ENCODE measurements around the gene SWT1. TPM values are rescaled to one million over a fixed set of nuclear protein-coding genes. Genes with fewer than 3 reads are reported as not detected.

Gene SWT1
- total RNA-seq, 1 donor from 2014 or later = 3.5 TPM

- H3K27ac Mint-ChIP-seq (ENCODE audit: unreplicated experiment) = no peak overlapping the region
- no peak overlapping the region for H3K4me3 Mint-ChIP-seq (ENCODE audit: unreplicated experiment)
- H3K9me3 Mint-ChIP-seq (ENCODE audit: low read depth) = peaks cover 21% of the 10 kb centered on the region
- DNase-seq (ENCODE audit: low spot score) = no peak
- no peak for TF ChIP-seq CTCF (IDR thresholded peaks at IDR 0.05)
- H3K4me1 Mint-ChIP-seq (ENCODE audit: low read depth) = no peaks in the 10 kb centered on the region
- H3K27me3 Mint-ChIP-seq (ENCODE audit: low read depth) = no peaks in the 10 kb centered on the region
- H3K36me3 Mint-ChIP-seq (ENCODE audit: low read depth) = peaks cover 12% of the 10 kb centered on the region
These were observed 44.6 kb upstream of the SWT1 start for GRCh38 chr1:185112356-185112755.

- DNase-seq (ENCODE audit: low spot score) = no peak
- no peak for TF ChIP-seq CTCF (IDR thresholded peaks at IDR 0.05)
- H3K27ac Mint-ChIP-seq (ENCODE audit: unreplicated experiment) = no peak overlapping the region
- peaks cover 14% of the 10 kb centered on the region for H3K9me3 Mint-ChIP-seq (ENCODE audit: low read depth)
- H3K27me3 Mint-ChIP-seq (ENCODE audit: low read depth) = no peaks in the 10 kb centered on the region
- H3K4me3 Mint-ChIP-seq (ENCODE audit: unreplicated experiment) = no peak overlapping the region
- no peaks in the 10 kb centered on the region for H3K4me1 Mint-ChIP-seq (ENCODE audit: low read depth)
- H3K36me3 Mint-ChIP-seq (ENCODE audit: low read depth) = peaks cover 27% of the 10 kb centered on the region
These were observed 27.3 kb upstream of the SWT1 start for GRCh38 chr1:185129708-185130107.

GRCh38 chr1:185132534-185132933 lies 24.4 kb upstream of the SWT1 start:
- Mint-ChIP-seq H3K36me3 (ENCODE audit: low read depth) (peaks cover 29% of the 10 kb centered on the region), H3K4me3 (ENCODE audit: unreplicated experiment) (no peak overlapping the region), H3K4me1 (ENCODE audit: low read depth) (no peaks in the 10 kb centered on the region)

GRCh38 chr1:185137896-185138545 lies 18.9 kb upstream of the SWT1 start:
- no peaks in the 10 kb centered on the region for H3K4me1 Mint-ChIP-seq (ENCODE audit: low read depth)
- no peak for DNase-seq (ENCODE audit: low spot score)
- peaks cover 23% of the 10 kb centered on the region for H3K36me3 Mint-ChIP-seq (ENCODE audit: low read depth)
- no peak for TF ChIP-seq CTCF (IDR thresholded peaks at IDR 0.05)
- peaks cover 6% of the 10 kb centered on the region for H3K9me3 Mint-ChIP-seq (ENCODE audit: low read depth)
- no peak overlapping the region for H3K4me3 Mint-ChIP-seq (ENCODE audit: unreplicated experiment)
- H3K27me3 Mint-ChIP-seq (ENCODE audit: low read depth) = no peaks in the 10 kb centered on the region
- no peak overlapping the region for H3K27ac Mint-ChIP-seq (ENCODE audit: unreplicated experiment)

More at GRCh38 chr1:185132534-185132933, 24.4 kb upstream of the SWT1 start:
- Mint-ChIP-seq H3K27me3 (ENCODE audit: low read depth) (no peaks in the 10 kb centered on the region), H3K9me3 (ENCODE audit: low read depth) (peaks cover 16% of the 10 kb centered on the region), H3K27ac (ENCODE audit: unreplicated experiment) (no peak overlapping the region)
- no peak for TF ChIP-seq CTCF (IDR thresholded peaks at IDR 0.05)
- no peak for DNase-seq (ENCODE audit: low spot score)

- Mint-ChIP-seq H3K9me3 (ENCODE audit: low read depth) (peaks cover 2% of the 10 kb centered on the region), H3K4me3 (ENCODE audit: unreplicated experiment) (no peak overlapping the region), H3K4me1 (ENCODE audit: low read depth) (no peaks in the 10 kb centered on the region), H3K36me3 (ENCODE audit: low read depth) (peaks cover 19% of the 10 kb centered on the region), H3K27me3 (ENCODE audit: low read depth) (no peaks in the 10 kb centered on the region), H3K27ac (ENCODE audit: unreplicated experiment) (no peak overlapping the region)
- no peak for DNase-seq (ENCODE audit: low spot score)
- no peak for TF ChIP-seq CTCF (IDR thresholded peaks at IDR 0.05)
These were observed 17.7 kb upstream of the SWT1 start for GRCh38 chr1:185139246-185139645.

Measured in chondrocyte (in vitro differentiated cells).